CD4-positive, alpha-beta T cell (primary cell): ENCODE results near the gene SMIM35. TPM values are rescaled to one million over a fixed set of nuclear protein-coding genes. Genes with fewer than 3 reads are reported as not detected.

Experiments
- ATAC-seq: fragments of 200-7000 bp; cut with Tn5 transposase; one replicate; pipeline ENCODE4 v1.10.0; 2022; ENCODE audit warnings: mild to moderate bottlenecking; ENCODE audit not compliant: poor library complexity
- CTCF ChIA-PET: fragments of 350-600 bp; sonication (Branson Sonifier 250); formaldehyde crosslinking; loops from one replicate; lab custom pipeline; 2021; ENCODE audit warnings: antibody characterized with exemption, inconsistent platforms; lab: Charles Lee
- POLR2A ChIA-PET: fragments of 350-600 bp; sonication (Branson Sonifier 250); formaldehyde crosslinking; loops from one replicate; lab custom pipeline; 2021; ENCODE audit warnings: antibody characterized with exemption, inconsistent platforms; lab: Charles Lee
- DNase-seq, 14 experiments: peaks; one replicate each; pipeline ENCODE4 v3.0.0-alpha.2; 2013 to 2020; ENCODE audit warnings: mixed read lengths in 2 of 14
- H3K27ac ChIP-seq, 2 donors: one replicate each; pipeline versions ENCODE4 v1.5.1 to v1.7.0; 2013; ENCODE audit warnings: low read length in 2 of 2, low read depth in 1 of 2, mild to moderate bottlenecking in 1 of 2
- H3K27me3 ChIP-seq, 2 experiments: 1 replicate in 1 of 2; 2 replicates in 1 of 2; pipeline versions ENCODE4 v1.6.1 to v1.7.0; 2013; ENCODE audit warnings: low read length in 2 of 2, control low read depth in 1 of 2, mild to moderate bottlenecking in 1 of 2, moderate library complexity in 1 of 2; ENCODE audit not compliant: insufficient read depth in 2 of 2, control insufficient read depth in 1 of 2
- H3K36me3 ChIP-seq: one replicate; pipeline ENCODE4 v1.6.1; 2013; ENCODE audit warnings: low read length, control low read depth; ENCODE audit not compliant: insufficient read depth
- H3K4me1 ChIP-seq: one replicate; pipeline ENCODE4 v1.6.1; 2013; ENCODE audit warnings: low read length, control low read depth; ENCODE audit not compliant: insufficient read depth
- H3K4me3 ChIP-seq: one replicate; pipeline ENCODE4 v1.5.1; 2013; ENCODE audit warnings: mild to moderate bottlenecking, low read length, moderate library complexity
- H3K9me3 ChIP-seq, 2 experiments: 1 replicate in 1 of 2; 2 replicates in 1 of 2; pipeline versions ENCODE4 v1.6.1 to v1.7.0; 2013; ENCODE audit warnings: low read length in 2 of 2, mild to moderate bottlenecking in 2 of 2, control low read depth in 1 of 2, moderate library complexity in 1 of 2; ENCODE audit not compliant: control insufficient read depth in 1 of 2, insufficient read depth in 1 of 2
- H3K27ac Mint-ChIP-seq: one replicate; pipeline ENCODE4 v1.8.0; 2020; ENCODE audit warnings: mixed read lengths
- H3K27me3 Mint-ChIP-seq: one replicate; pipeline ENCODE4 v1.8.0; 2021; ENCODE audit warnings: mixed read lengths
- H3K36me3 Mint-ChIP-seq: one replicate; pipeline ENCODE4 v1.8.0; 2021; ENCODE audit warnings: low read depth, mixed read lengths
- H3K4me1 Mint-ChIP-seq: one replicate; pipeline ENCODE4 v1.8.0; 2021; ENCODE audit warnings: low read depth, mixed read lengths
- H3K4me3 Mint-ChIP-seq: one replicate; pipeline ENCODE4 v1.8.0; 2020; ENCODE audit warnings: mild to moderate bottlenecking, mixed read lengths
- H3K9me3 Mint-ChIP-seq: one replicate; pipeline ENCODE4 v1.8.0; 2020; ENCODE audit warnings: mixed read lengths
- CTCF ChIP-seq: fragments of 200-600 bp; IDR thresholded peaks from one replicate; pipeline ENCODE4 v1.8.0; 2022; ENCODE audit warnings: antibody characterized with exemption, mild to moderate bottlenecking
- intact Hi-C, 2 experiments: fragments of 100-400 bp; cut with DNase I in 1 of 2; cut with micrococcal nuclease in 1 of 2; formaldehyde crosslinking; loops; one replicate each; pipeline versions ENCODE4 v1.15.1 to v1.9.0; 2023 to 2025; cut with DNase I, micrococcal nuclease
- total RNA-seq, 174 experiments: library from RNA in 2 of 174; stranded (reverse) in 2 of 174; gene quantifications; one replicate each; pipeline ENCODE4 v1.2.3 and lab custom pipeline; 2021 to 2026

Gene SMIM35
- total RNA-seq, 2 experiments from 2014 or later = 0.06 to 0.08 TPM

- H3K9me3 ChIP-seq = no peaks in the 10 kb centered on the region
- H3K27ac ChIP-seq = peak overlapping the region in 1 of 2 donors; percentile 31
- intact Hi-C loops = loop anchor here in 1 of 2 experiments (5.0 kb wide), 1 partner anchor 38 kb away; no protein-coding TSS in a partner anchor
- H3K27me3 ChIP-seq = no peaks in the 10 kb centered on the region
- peaks cover 68% of the 10 kb centered on the region for H3K4me1 ChIP-seq
- Mint-ChIP-seq H3K4me3 (no peak overlapping the region), H3K36me3 (no peaks in the 10 kb centered on the region), H3K4me1 (peaks cover 86% of the 10 kb centered on the region), H3K9me3 (no peaks in the 10 kb centered on the region), H3K27ac (peak overlapping the region; percentile 95), H3K27me3 (no peaks in the 10 kb centered on the region)
- TF ChIP-seq CTCF = no peak
- no peak overlapping the region for H3K4me3 ChIP-seq
- DNase-seq = peak in 4 of 14 experiments; percentile 21 to 48 (median 32)
- POLR2A ChIA-PET = interaction anchor here (0.9 to 5.4 kb wide), 7 partner anchors 23 to 202 kb away, joined by 3 to 57 read pairs (median 7); partner anchors contain the start of gene IL10RA
- H3K36me3 ChIP-seq = no peaks in the 10 kb centered on the region
- CTCF ChIA-PET = interaction anchor here (1.0 to 2.1 kb wide), 3 partner anchors 8 to 228 kb away, joined by 3 to 7 read pairs (median 6); no protein-coding TSS in a partner anchor
- ATAC-seq = no peak
Measured at GRCh38 chr11:118045191-118045590, 41.6 kb downstream of the SMIM35 start.

GRCh38 chr11:118042796-118043195 lies 44.0 kb downstream of the SMIM35 start:
- H3K27ac ChIP-seq = peak overlapping the region in 1 of 2 donors; percentile 23

GRCh38 chr11:118042141-118042540 lies 44.6 kb downstream of the SMIM35 start:
- ATAC-seq = no peak
- no peaks in the 10 kb centered on the region for H3K36me3 Mint-ChIP-seq
- no peaks in the 10 kb centered on the region for H3K9me3 Mint-ChIP-seq
- peak overlapping the region; percentile 63 for H3K27ac Mint-ChIP-seq
- Histone ChIP-seq H3K9me3 (no peaks in the 10 kb centered on the region), H3K36me3 (no peaks in the 10 kb centered on the region), H3K27me3 (no peaks in the 10 kb centered on the region), H3K4me1 (peaks cover 44% of the 10 kb centered on the region), H3K4me3 (no peak overlapping the region), H3K27ac (peak overlapping the region in 1 of 2 donors; percentile 6)
- intact Hi-C loops = no loop called here
- TF ChIP-seq CTCF = no peak
- DNase-seq = peak in 1 of 14 experiments; percentile 24
- POLR2A ChIA-PET = interaction anchor here (0.7 to 1.6 kb wide), 7 partner anchors 10 to 91 kb away, joined by 3 to 9 read pairs (median 4); no protein-coding TSS in a partner anchor
- CTCF ChIA-PET = interaction anchor here (0.9 to 1.8 kb wide), 3 partner anchors 9 to 42 kb away, joined by 3 to 6 read pairs (median 3); no protein-coding TSS in a partner anchor
- H3K27me3 Mint-ChIP-seq = no peaks in the 10 kb centered on the region
- no peak overlapping the region for H3K4me3 Mint-ChIP-seq
- H3K4me1 Mint-ChIP-seq = peaks cover 71% of the 10 kb centered on the region

More at GRCh38 chr11:118042796-118043195, 44.0 kb downstream of the SMIM35 start:
- intact Hi-C loops = no loop called here
- H3K27me3 ChIP-seq = no peaks in the 10 kb centered on the region
- H3K36me3 ChIP-seq = no peaks in the 10 kb centered on the region
- H3K27ac Mint-ChIP-seq = peak overlapping the region; percentile 63
- DNase-seq (peak in 1 of 14 experiments; percentile 11), ATAC-seq (no peak)
- no peak for TF ChIP-seq CTCF
- CTCF ChIA-PET = interaction anchor here (1.3 kb wide), 1 partner anchor 8 kb away, joined by 3 read pairs; no protein-coding TSS in a partner anchor
- peaks cover 50% of the 10 kb centered on the region for H3K4me1 ChIP-seq
- no peak overlapping the region for H3K4me3 ChIP-seq
- no peaks in the 10 kb centered on the region for H3K36me3 Mint-ChIP-seq
- H3K9me3 Mint-ChIP-seq = no peaks in the 10 kb centered on the region
- H3K4me1 Mint-ChIP-seq = peaks cover 76% of the 10 kb centered on the region
- no peaks in the 10 kb centered on the region for H3K27me3 Mint-ChIP-seq
- peak overlapping the region; percentile 5 for H3K4me3 Mint-ChIP-seq
- POLR2A ChIA-PET = interaction anchor here (0.7 to 1.6 kb wide), 3 partner anchors 9 to 92 kb away, joined by 3 to 9 read pairs (median 6); no protein-coding TSS in a partner anchor
- H3K9me3 ChIP-seq = no peaks in the 10 kb centered on the region
